Right renal cortex interstitium (tissue), 3 donors: ENCODE data around the gene EMC10. TPM values are rescaled to one million over a fixed set of nuclear protein-coding genes. Genes with fewer than 3 reads are reported as not detected.

Experiments used
- DNase-seq, 3 donors: peaks; one replicate each; pipeline ENCODE4 v3.0.0-alpha.2; 2013; ENCODE audit warnings: low read depth in 3 of 3, low spot score in 2 of 3
- polyA plus RNA-seq, 3 donors: library from polyadenylated mRNA; unstranded; fragments of 120-200 nt; gene quantifications; one replicate each; pipeline ENCODE4 v1.2.1, GENCODE V29; 2013; ENCODE audit not compliant: insufficient read length in 3 of 3

EMC10 gene
- polyA plus RNA-seq, 3 donors, result 103 to 123 (median 107) TPM

DNA sequence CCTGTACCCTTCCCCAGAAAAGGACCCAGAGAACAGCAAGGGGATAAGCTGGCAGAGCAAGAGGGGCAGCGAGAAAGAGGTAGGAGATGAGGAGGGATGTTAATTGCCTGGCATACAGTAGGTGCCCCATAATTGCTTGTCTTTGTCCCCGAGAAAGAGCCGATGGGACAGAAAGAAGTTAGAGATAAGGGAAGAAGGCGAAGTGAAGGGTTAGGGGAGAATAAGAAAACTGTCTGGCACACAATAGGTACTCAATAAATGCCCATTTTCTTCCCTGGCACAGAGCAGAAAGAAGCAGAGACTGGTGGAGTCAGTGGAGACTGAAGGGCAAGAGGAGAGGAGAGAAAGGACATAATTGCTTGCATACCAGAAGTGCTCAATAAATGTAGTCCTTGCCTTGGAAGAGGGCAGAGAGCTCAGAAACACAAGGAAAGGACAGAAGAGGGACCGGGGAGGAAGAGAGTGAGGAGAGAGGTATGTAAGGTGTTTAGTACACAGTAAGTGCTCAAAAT lies 18.8 kb downstream of the EMC10 start:
- no peak for DNase-seq

GRCh38 chr19:50496189-50497021 lies 20.1 kb downstream of the EMC10 start:
- DNase-seq, result no peak

GRCh38 chr19:50497022-50497405 lies 20.7 kb downstream of the EMC10 start:
- no peak for DNase-seq

DNA sequence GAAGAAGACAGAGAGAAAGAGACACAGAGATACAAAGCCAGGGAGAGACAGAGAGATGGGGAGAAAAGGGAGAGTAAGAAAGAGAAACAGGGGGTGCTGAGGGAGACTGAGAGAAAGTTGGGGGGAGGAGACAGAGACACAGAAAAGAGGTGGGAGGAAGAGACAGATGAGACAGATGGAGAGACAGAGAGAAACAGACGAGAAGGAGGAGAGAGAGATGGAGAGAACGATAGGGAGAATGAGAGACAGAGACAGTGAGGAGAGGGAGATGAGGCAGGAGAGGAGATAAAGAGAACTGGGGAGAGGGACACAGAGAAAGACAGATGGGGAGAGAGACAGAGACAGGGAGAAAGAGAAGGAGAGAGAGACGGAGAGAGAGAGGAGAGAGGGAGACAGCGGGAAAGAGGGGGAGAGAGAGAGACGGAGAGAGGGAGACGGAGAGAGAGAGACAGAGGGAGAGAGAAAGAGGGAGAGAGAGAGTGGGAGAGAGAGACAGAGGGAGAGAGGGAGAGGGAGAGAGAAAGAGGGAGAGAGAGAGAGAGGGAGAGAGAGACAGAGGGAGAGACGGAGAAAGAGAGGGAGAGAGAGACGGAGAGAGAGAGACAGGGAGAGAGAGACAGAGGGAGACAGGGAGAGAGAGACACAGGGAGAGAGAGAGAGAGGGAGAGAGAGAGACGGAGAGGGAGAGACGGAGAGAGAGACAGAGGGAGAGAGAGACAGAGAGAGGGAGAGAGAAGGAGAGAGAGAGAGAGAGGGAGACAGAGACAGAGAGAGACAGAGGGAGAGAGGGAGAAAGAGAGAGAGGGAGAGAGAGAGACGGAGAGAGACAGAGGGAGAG lies 22.1 kb downstream of the EMC10 start:
- DNase-seq, result no peak

DNA sequence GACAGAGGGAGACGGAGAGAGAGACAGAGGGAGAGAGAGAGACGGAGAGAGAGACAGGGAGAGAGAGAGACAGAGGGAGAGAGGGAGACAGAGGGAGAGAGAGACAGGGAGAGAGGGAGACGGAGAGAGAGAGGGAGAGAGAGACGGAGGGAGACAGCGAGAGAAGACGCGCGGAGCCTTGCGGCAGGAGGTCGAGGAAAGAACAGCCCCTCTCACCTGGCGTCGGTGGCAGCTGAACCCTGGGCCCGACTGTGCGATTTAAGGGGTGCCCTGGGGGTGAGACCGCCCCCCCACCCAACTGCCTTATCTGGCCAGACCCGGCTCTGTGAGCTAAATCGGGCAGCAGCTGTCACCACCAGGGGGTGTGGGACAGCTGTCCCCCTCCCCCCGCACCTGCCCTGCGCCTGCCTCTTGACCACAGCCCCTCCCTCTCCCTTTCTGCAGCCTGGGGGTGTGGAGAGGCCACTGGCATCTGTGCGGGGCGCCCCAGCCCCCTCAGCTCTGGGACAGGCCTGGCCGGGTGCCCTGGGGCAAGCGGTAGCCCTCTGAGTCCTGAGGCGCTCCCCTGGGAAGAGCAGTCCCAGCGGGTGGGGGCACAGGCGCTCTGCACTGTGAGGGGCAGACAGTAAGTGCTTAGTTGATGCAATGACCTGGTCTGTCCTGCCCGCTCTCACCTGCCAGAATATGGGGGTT lies 23.9 kb downstream of the EMC10 start:
- no peak for DNase-seq

- DNase-seq, result no peak
Observed at GRCh38 chr19:50500753-50501151, 24.4 kb downstream of the EMC10 start.

DNA sequence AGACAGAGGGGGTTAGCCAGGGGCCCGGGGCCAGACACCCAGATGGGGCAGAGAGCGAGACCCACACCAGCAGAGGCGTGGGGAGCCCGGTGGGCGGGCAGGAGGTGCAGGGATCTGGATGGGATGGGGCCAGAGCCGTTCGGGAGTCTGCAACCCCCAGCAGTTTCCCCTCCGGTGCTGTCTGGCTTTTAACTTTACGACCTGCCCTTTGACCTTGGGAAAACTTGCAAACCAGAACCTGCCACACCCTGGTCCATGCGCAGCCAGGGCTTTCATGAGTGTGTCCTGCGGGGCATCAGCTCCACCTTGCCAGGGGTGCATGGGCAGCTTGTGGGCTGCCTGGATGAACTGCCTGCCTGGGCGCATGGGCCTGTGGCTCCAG lies 24.9 kb downstream of the EMC10 start:
- DNase-seq, result no peak

DNA sequence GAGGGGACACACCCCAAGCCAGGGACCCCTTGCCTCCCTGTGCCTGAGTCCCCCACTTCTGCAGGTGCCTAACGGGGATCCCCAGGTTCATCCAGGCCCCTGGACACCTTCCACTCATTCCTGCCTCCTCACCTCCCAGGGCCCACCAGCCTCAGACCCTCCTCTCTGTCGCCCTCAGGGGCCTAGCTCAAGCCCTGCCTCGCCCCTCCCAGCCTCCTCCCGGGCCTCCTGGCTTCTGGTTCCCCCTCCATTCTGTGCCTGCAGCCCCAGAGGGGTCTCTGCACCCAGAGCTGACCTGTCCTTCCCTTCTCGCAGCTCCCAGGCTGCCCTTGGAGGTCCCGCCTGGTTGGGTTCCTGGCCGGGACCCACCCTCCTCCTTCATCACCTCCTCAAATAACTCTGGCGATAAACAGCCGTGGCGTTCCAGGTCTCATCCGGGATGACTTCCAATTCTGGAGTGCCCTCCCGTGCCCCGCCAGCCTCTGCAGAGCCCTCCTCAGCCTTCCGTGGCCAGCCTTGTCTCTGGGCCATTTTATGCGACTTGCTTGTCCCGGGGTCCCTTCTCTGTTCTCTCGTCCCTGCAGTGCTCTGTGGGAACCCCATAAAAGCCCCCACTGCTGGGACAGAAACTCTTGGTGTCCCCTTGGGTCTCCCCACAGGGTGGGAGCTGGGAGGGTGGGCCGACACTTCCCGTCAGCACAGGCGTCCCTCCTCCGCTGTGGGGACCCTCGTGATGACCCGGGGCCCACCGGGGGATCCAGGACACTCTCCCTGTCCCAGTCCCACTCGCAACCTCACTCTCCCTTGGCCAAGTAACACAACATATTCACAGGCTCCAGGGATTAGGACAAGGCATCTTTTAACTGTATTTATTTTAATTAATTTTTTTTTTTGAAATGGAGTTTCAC lies 25.5 kb downstream of the EMC10 start:
- no peak for DNase-seq

DNA sequence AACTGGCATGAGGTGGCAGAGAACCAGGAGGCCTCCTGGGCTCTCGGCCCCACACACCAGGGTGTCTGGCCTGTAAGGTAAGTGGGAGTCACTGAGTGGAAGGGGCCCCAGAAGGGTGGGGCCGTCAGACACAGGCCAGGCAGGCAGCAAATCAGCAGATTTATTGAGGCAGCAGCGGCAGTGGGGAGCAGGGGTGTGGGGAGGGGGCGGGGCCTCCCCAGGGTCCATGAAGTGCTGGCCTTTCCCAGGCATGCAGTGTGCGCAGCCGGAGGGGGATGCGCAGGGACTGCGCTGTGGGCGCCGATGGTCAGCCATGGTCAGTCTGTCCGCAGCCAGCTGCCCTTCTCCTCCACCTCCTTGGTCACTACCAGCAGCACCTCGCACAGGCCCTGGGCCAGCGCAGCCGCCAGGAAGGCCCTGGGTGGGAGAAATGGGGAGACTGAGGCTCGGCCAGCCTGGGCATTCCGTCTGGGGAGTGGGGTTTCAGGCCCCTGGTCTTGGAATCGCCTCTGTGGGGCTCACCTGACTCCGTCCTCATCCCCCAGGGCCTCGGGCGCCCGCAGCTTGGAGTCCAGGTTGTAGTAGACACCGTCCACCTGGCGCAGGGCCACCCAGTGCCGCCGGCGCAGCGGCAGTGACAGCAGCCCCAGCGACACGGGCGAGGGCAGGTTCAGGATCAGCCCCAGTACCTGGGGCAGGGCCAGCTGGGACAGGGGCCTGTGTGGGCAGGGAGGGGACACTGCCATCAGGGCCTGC lies 29.7 kb downstream of the EMC10 start:
- no peak for DNase-seq

- no peak for DNase-seq
Observed at GRCh38 chr19:50506700-50507099, 30.4 kb downstream of the EMC10 start.

GRCh38 chr19:50507376-50507775 lies 31.1 kb downstream of the EMC10 start:
- DNase-seq, result no peak

DNA sequence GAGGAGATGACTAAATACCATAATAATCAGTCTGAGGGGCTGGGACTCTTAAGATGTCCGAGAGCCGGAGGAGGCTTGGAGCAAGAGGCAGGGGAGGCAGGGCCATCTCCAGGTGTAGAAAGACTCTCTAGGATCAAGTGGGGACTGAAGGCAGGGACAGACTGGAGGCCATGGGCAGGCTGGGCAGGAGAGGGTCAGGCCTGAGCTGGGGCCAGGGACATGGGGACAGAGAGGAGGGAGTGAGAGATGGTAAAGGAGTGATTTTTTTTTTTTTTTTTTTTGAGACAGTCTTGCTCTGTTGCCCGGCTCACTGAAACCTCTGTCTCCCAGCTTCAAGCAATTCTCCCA lies 32.5 kb downstream of the EMC10 start:
- DNase-seq, result no peak

DNA sequence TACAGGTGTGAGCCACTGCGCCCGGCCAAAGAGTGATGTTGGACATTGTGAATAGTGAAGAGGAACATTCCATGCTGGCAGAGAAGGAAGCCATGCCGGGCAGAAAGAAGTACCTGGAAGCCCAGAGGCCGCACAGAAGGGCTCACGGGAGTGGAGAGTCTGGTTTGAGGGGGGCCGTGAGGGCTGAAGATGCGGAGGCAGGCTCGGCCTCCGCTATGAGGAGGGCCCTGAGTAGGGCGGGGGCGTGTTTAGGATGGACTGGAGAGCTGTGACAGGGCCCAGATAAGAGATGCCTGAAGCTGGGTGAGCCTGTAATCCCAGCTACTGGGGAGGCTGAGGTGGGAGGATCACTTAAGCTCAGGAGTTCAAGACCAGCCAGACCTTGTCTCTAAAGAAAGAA lies 33.1 kb downstream of the EMC10 start:
- DNase-seq, result no peak

DNA sequence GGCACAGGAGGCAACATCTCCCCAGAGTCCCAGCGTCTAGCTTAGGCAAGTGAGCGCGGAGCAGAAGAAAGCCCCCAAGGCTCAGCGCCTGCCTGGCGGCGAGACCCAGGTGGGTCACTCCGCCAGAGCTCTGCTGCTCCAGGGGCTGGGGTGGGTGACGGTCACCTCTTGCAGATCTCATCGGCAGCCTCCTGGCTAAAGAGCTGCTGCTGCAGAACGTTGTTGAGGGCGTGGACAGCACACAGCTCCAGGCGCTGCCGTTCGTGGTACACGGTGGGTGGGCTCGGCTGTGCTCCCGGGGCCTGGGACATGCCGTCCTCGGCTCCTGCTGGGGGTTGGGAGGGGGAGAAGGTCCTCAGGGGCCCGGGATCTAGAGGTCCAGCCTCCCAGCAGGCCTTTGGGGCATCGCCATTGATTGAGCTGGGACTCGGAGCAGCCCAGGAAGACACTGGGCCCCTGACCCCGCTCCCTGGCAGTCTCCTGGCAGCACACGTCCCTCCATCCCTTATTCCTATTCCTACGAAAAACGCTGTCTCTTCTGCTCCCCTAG lies 33.9 kb downstream of the EMC10 start:
- DNase-seq, result no peak

DNA sequence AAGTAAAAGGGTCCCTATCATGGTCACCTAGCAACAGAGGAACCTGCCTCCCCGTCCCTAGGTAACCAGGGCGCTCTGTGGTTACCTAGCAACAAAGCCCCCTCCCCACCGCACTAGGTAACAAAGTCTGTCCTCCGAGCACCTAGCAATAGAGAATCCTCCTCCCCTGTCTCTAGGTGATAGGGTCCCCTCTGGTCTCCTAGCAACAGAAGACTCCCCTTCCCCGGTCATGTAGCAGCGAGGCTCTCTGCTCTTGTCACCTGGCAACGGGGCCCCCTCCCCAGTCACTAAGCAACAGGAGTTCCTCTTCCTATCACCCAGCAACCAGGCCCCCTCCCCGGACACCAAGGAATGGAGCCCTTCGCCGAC lies 34.4 kb downstream of the EMC10 start:
- DNase-seq, result peak; percentile 52 to 74 (median 64)

- DNase-seq, result peak; percentile 95 to 97 (median 96)
Observed at GRCh38 chr19:50511069-50511822, 34.9 kb downstream of the EMC10 start, which contains the start of gene JOSD2. TSS of gene JOSD2 (minus strand) at chr19:50511191. CDS start at chr19:50510431, 760 bp downstream.

- DNase-seq, result no peak
Observed at GRCh38 chr19:50512112-50512998, 36.0 kb downstream of the EMC10 start.
